ENCODE data around the gene SP5.

The SP5 gene

GRCh38 chr2:170675701-170676100, 39.4 kb upstream of the SP5 start:
- no peaks in the 10 kb centered on the region for H3K36me3 ChIP-seq
- no peaks in the 10 kb centered on the region for H3K27me3 ChIP-seq (ENCODE audit: insufficient read depth, low read depth, severe bottlenecking)
- no peak for DNase-seq
- no peak overlapping the region for H3K27ac ChIP-seq
- TF ChIP-seq CTCF (IDR thresholded peaks at IDR 0.05; ENCODE audit: low read depth, low read length) = no peak
- H3K9me3 ChIP-seq (ENCODE audit: severe bottlenecking) = no peaks in the 10 kb centered on the region
- no peak overlapping the region for H3K4me3 ChIP-seq (ENCODE audit: low read depth, low read length)

- no peak for TF ChIP-seq CTCF (IDR thresholded peaks at IDR 0.05; ENCODE audit: low read depth, low read length)
- Histone ChIP-seq H3K36me3 (no peaks in the 10 kb centered on the region), H3K27me3 (ENCODE audit: insufficient read depth, low read depth, severe bottlenecking) (no peaks in the 10 kb centered on the region), H3K4me3 (ENCODE audit: low read depth, low read length) (no peak overlapping the region), H3K27ac (no peak overlapping the region), H3K9me3 (ENCODE audit: severe bottlenecking) (no peaks in the 10 kb centered on the region)
- DNase-seq = no peak
Measured at GRCh38 chr2:170679607-170680079, 35.5 kb upstream of the SP5 start.

GRCh38 chr2:170680172-170680941, 34.8 kb upstream of the SP5 start:
- Histone ChIP-seq H3K27ac (no peak overlapping the region), H3K36me3 (no peaks in the 10 kb centered on the region), H3K4me3 (ENCODE audit: low read depth, low read length) (no peak overlapping the region), H3K27me3 (ENCODE audit: insufficient read depth, low read depth, severe bottlenecking) (no peaks in the 10 kb centered on the region), H3K9me3 (ENCODE audit: severe bottlenecking) (no peaks in the 10 kb centered on the region)
- no peak for DNase-seq
- TF ChIP-seq CTCF (IDR thresholded peaks at IDR 0.05; ENCODE audit: low read depth, low read length) = no peak

- DNase-seq = no peak
- no peak overlapping the region for H3K4me3 ChIP-seq (ENCODE audit: low read depth, low read length)
- H3K36me3 ChIP-seq = no peaks in the 10 kb centered on the region
- H3K27me3 ChIP-seq (ENCODE audit: insufficient read depth, low read depth, severe bottlenecking) = no peaks in the 10 kb centered on the region
- H3K27ac ChIP-seq = no peak overlapping the region
- H3K9me3 ChIP-seq (ENCODE audit: severe bottlenecking) = no peaks in the 10 kb centered on the region
- no peak for TF ChIP-seq CTCF (IDR thresholded peaks at IDR 0.05; ENCODE audit: low read depth, low read length)
Measured at GRCh38 chr2:170681311-170681710, 33.8 kb upstream of the SP5 start.

GRCh38 chr2:170685591-170685990, 29.5 kb upstream of the SP5 start:
- no peak overlapping the region for H3K4me3 ChIP-seq (ENCODE audit: low read depth, low read length)
- H3K27ac ChIP-seq = no peak overlapping the region
- DNase-seq = peak; percentile 56
- TF ChIP-seq CTCF (IDR thresholded peaks at IDR 0.05; ENCODE audit: low read depth, low read length) = no peak
- no peaks in the 10 kb centered on the region for H3K27me3 ChIP-seq (ENCODE audit: insufficient read depth, low read depth, severe bottlenecking)
- no peaks in the 10 kb centered on the region for H3K36me3 ChIP-seq
- H3K9me3 ChIP-seq (ENCODE audit: severe bottlenecking) = no peaks in the 10 kb centered on the region

- Histone ChIP-seq H3K4me3 (ENCODE audit: low read depth, low read length) (no peak overlapping the region), H3K9me3 (ENCODE audit: severe bottlenecking) (no peaks in the 10 kb centered on the region), H3K27ac (no peak overlapping the region), H3K27me3 (ENCODE audit: insufficient read depth, low read depth, severe bottlenecking) (no peaks in the 10 kb centered on the region), H3K36me3 (no peaks in the 10 kb centered on the region)
- no peak for TF ChIP-seq CTCF (IDR thresholded peaks at IDR 0.05; ENCODE audit: low read depth, low read length)
- no peak for DNase-seq
Measured at GRCh38 chr2:170689481-170689880, 25.7 kb upstream of the SP5 start.
